Stomach (tissue), 9 donors: ENCODE results near the gene TRAK1. TPM values are rescaled to one million over a fixed set of nuclear protein-coding genes. Genes with fewer than 3 reads are reported as not detected.

Source experiments
- DNase-seq, 2 donors: peaks; one replicate each; pipeline versions ENCODE4 v3.0.0 to v3.0.0-alpha.2; 2013 to 2019
- H3K27ac ChIP-seq, 5 donors: fragments of 200-600 bp in 4 of 5; sonication (generic) in 4 of 5; one replicate each; pipeline ENCODE4 v1.5.1; 2013 to 2019; ENCODE audit warnings: mild to moderate bottlenecking in 1 of 5, moderate library complexity in 1 of 5
- H3K27me3 ChIP-seq, 3 donors: fragments of 200-600 bp; sonication (generic); one replicate each; pipeline ENCODE4 v1.5.1; 2017 to 2019; ENCODE audit warnings: mixed run types in 1 of 3
- H3K36me3 ChIP-seq, 4 donors: fragments of 200-600 bp; sonication (generic); 1 replicate in 3 of 4; 2 replicates in 1 of 4; pipeline ENCODE4 v1.5.1; 2016 to 2019
- H3K4me1 ChIP-seq, 4 donors: fragments of 200-600 bp; sonication (generic); one replicate each; pipeline ENCODE4 v1.5.1; 2016 to 2019
- H3K4me3 ChIP-seq, 4 donors: fragments of 200-600 bp; sonication (generic) in 3 of 4; one replicate each; pipeline ENCODE4 v1.5.1; 2016 to 2019; ENCODE audit warnings: mild to moderate bottlenecking in 1 of 4
- H3K9me3 ChIP-seq, 4 donors: fragments of 200-600 bp; sonication (generic); one replicate each; pipeline ENCODE4 v1.5.1; 2016 to 2019
- EP300 ChIP-seq: sonication (generic); formaldehyde crosslinking; IDR thresholded peaks from one replicate; pipeline ENCODE4 v1.6.1; 2017; ENCODE audit warnings: antibody characterized with exemption
- POLR2A ChIP-seq, 4 donors: fragments of 450-650 bp; IDR thresholded peaks; one replicate each; pipeline ENCODE4 v1.6.1; 2016; ENCODE audit warnings: antibody characterized with exemption in 4 of 4, control low read depth in 2 of 4, mild to moderate bottlenecking in 1 of 4, moderate library complexity in 1 of 4
- POLR2AphosphoS5 ChIP-seq, 3 donors: sonication (generic); formaldehyde crosslinking; IDR thresholded peaks; one replicate each; pipeline ENCODE4 v1.6.1; 2016; ENCODE audit warnings: antibody characterized with exemption in 3 of 3
- WGBS, 5 donors: extraction: QIAGEN DNeasy Blood & Tissue Kit in 3 of 5; methylation state at CpG; one replicate each; pipeline versions ENCODE4 v1.1.5 to v1.1.7; 2013 to 2018; 5-methylcytosine and 5-hydroxymethylcytosine counted together
- intact Hi-C: fragments of 100-400 bp; cut with DNase I; formaldehyde crosslinking; loops from one replicate; pipeline ENCODE4 v1.15.1; 2023; ENCODE audit warnings: low total_unique reads
- polyA plus RNA-seq, 3 donors: library from polyadenylated mRNA; stranded (reverse); fragments of 200-250 nt; gene quantifications; one replicate each; pipeline ENCODE4 v1.2.3, GENCODE V29; 2013
- total RNA-seq, 5 donors: library from RNA; depleted of rRNA; stranded (reverse); fragments of >200 nt; gene quantifications; one replicate each; pipeline versions ENCODE4 v1.1.0 to v1.2.3, GENCODE V29; 2014 to 2016
- TF ChIP-seq, protein P1 (sequence below), 7 experiments: fragments of 450-650 bp in 4 of 7; fragments of 200-600 bp in 3 of 7; sonication (generic) in 3 of 7; IDR thresholded peaks; one replicate each; pipeline ENCODE4 v1.5.1; 2016 to 2019; ENCODE audit warnings: antibody characterized with exemption in 7 of 7, control low read depth in 2 of 7, mild to moderate bottlenecking in 1 of 7
- donor health status: healthy with polysubstance abuse.
- donor health status: Bipolar disorder and iron deficiency.
- donor health status: healthy.

The TRAK1 gene
- total and polyA plus RNA-seq, 8 donors: 17.2 to 328 (median 86.0) TPM

DNA sequence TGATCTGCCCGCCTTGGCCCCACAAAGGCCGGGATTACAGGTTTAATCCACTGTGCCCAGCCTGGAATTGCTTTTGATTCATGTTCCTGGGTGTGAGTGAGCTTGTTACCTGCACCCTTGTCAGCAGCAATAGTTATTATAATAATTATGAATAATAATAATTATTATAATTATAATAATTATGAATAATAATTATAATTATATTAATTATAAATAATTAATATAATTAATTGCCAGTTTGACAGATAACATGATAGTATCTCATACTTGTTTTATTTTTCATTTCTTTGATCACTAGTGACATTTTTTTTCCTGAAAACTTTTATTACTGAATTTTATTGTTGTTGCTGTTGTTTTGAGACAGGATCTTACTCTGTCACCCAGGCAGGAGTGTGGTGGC lies 21.1 kb upstream of the TRAK1 start:
- intact Hi-C loops: no loop called here
- H3K36me3 ChIP-seq: no peaks in the 10 kb centered on the region

DNA sequence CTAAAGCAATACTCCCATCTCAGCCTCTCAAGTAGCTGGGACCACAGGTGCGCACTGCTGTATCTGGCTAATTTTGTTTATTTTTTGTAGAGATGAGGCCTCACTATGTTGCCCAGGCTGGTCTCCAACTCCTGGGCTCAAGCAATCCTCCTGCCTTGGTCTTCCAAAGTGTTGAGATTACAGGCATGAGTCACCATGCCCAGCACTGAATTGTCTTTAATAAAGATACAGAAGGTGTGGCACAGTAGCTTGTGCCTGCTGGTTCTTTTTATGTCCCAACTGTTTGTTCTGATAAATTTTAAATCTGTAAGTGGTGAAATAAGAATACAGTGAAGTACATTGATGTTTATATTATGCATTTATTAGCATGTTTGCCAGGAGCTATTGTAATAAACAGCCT lies 20.6 kb upstream of the TRAK1 start:
- H3K4me1 ChIP-seq: peaks cover 55 to 89% (median 73%) of the 10 kb centered on the region in 4 donors
- no peaks in the 10 kb centered on the region for H3K27me3 ChIP-seq
- intact Hi-C loops: no loop called here
- no peaks in the 10 kb centered on the region for H3K9me3 ChIP-seq
- no peak for DNase-seq
- no peak for TF ChIP-seq EP300
- peak in 2 of 3 donors; percentile 10 to 53 for TF ChIP-seq POLR2AphosphoS5 (IDR thresholded peaks at IDR 0.05)
- no peak overlapping the region for H3K4me3 ChIP-seq
- no peaks in the 10 kb centered on the region for H3K36me3 ChIP-seq
- WGBS, 5 donors: 72 to 88% (median 86%) methylated on average over 1 of the region's 1 CpG
- H3K27ac ChIP-seq: peak overlapping the region; percentile 40 to 86 (median 76)

More for the DNA sequence above, 21.1 kb upstream of the TRAK1 start:
- Histone ChIP-seq H3K4me1 (peaks cover 55 to 89% (median 73%) of the 10 kb centered on the region in 4 donors), H3K27me3 (no peaks in the 10 kb centered on the region), H3K4me3 (no peak overlapping the region), H3K27ac (peak overlapping the region; percentile 13 to 86 (median 76)), H3K9me3 (no peaks in the 10 kb centered on the region)
- TF ChIP-seq, protein P1, sequence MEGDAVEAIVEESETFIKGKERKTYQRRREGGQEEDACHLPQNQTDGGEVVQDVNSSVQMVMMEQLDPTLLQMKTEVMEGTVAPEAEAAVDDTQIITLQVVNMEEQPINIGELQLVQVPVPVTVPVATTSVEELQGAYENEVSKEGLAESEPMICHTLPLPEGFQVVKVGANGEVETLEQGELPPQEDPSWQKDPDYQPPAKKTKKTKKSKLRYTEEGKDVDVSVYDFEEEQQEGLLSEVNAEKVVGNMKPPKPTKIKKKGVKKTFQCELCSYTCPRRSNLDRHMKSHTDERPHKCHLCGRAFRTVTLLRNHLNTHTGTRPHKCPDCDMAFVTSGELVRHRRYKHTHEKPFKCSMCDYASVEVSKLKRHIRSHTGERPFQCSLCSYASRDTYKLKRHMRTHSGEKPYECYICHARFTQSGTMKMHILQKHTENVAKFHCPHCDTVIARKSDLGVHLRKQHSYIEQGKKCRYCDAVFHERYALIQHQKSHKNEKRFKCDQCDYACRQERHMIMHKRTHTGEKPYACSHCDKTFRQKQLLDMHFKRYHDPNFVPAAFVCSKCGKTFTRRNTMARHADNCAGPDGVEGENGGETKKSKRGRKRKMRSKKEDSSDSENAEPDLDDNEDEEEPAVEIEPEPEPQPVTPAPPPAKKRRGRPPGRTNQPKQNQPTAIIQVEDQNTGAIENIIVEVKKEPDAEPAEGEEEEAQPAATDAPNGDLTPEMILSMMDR (IDR thresholded peaks at IDR 0.05): no peak
- TF ChIP-seq EP300: no peak
- TF ChIP-seq POLR2AphosphoS5 (IDR thresholded peaks at IDR 0.05): no peak
- TF ChIP-seq POLR2A (IDR thresholded peaks at IDR 0.05): no peak
- no peak for DNase-seq
- WGBS, 5 donors: 77 to 98% (median 96%) methylated on average over 2 of the region's 2 CpGs

DNA sequence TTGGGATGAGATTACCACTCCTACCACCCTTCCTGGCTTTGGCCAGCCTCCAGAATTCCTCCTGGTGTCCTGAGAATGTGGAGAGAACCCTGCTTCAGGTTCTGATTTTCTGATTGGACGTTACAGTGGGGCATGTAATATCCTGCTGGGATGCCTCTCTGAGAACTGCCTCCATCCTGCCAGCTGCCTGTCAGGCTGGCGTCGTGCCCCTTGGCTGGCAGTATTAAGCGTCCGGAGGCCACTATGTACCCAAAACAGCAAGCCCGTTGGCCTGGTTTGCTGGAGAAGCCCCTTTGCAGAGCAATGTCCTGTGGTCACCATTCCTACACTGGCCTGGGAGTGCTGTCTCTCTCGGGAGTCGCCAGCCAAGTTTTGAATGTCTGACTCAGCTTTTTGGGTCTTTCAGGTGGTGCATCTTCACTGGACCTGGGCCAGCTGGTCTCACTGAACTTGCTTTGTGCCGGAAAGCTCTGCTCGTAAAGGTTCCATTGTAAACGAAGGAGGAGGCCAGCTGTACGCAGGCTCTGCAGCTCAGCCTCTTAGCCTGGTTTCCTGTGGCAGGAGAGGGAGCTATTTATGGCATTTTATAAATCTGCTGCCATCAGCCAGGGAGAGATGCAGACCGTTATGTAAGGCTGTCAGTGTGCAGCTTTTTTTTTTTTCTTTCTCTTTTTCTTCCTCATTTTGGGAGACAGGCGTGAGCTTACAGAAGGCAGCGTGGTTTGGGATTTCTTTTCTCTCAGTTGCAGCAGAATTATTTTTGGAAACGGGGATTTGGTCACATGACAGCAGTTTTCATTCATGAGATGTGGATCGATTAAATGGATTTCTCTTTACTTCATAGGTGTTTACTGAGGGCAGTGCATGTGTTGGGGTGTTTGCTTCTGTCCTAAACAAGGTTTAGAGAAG lies 19.0 kb upstream of the TRAK1 start:
- H3K9me3 ChIP-seq: no peaks in the 10 kb centered on the region
- H3K27ac ChIP-seq: peak overlapping the region; percentile 25 to 86 (median 76)
- intact Hi-C loops: no loop called here
- DNase-seq: peak; percentile 75 to 86
- TF ChIP-seq EP300 (peak; percentile 39), POLR2AphosphoS5 (IDR thresholded peaks at IDR 0.05) (peak in 1 of 3 donors; percentile 27), POLR2A (IDR thresholded peaks at IDR 0.05) (no peak)
- no peaks in the 10 kb centered on the region for H3K36me3 ChIP-seq
- peaks cover 42 to 75% (median 60%) of the 10 kb centered on the region in 4 donors for H3K4me1 ChIP-seq
- WGBS, 5 donors: 14 to 22% (median 16%) methylated on average over 11 to 17 of the region's 17 CpGs
- H3K27me3 ChIP-seq: no peaks in the 10 kb centered on the region
- peak overlapping the region in 3 of 4 donors; percentile 7 to 28 (median 10) for H3K4me3 ChIP-seq

DNA sequence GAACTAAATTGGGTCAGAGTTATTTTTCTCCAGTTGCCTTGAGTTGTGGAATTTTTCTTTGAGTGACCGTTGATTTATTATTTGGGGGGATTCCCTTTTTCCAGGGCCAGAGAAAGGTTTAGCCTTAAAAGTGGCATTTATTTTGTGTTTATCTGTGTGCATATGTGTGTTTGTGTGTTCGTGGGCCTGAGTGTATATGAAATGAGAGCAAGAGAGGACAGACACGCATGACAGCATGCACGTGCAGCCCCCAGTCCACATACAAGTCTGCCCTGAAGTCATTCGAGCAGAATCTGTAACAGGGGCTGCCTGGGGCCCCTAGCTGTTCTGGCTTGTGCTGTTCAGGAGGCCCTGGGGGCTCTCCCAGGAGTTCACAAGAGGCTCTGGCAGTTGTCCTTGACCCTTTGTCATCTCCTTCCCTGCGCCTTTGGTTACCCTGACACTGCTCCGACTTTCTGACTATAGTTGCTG lies 18.3 kb upstream of the TRAK1 start:
- Histone ChIP-seq H3K4me3 (no peak overlapping the region), H3K27me3 (no peaks in the 10 kb centered on the region), H3K27ac (peak overlapping the region in 4 of 5 donors; percentile 74 to 86 (median 78)), H3K9me3 (no peaks in the 10 kb centered on the region), H3K4me1 (peaks cover 36 to 74% (median 56%) of the 10 kb centered on the region in 4 donors), H3K36me3 (no peaks in the 10 kb centered on the region)
- no peak for DNase-seq
- 56 to 80% (median 69%) methylated on average over 7 of the region's 7 CpGs for WGBS, 5 donors
- TF ChIP-seq POLR2A (IDR thresholded peaks at IDR 0.05): no peak
- TF ChIP-seq EP300: no peak
- no peak for TF ChIP-seq POLR2AphosphoS5 (IDR thresholded peaks at IDR 0.05)
- TF ChIP-seq, protein P1 (IDR thresholded peaks at IDR 0.05): no peak
- intact Hi-C loops: no loop called here

DNA sequence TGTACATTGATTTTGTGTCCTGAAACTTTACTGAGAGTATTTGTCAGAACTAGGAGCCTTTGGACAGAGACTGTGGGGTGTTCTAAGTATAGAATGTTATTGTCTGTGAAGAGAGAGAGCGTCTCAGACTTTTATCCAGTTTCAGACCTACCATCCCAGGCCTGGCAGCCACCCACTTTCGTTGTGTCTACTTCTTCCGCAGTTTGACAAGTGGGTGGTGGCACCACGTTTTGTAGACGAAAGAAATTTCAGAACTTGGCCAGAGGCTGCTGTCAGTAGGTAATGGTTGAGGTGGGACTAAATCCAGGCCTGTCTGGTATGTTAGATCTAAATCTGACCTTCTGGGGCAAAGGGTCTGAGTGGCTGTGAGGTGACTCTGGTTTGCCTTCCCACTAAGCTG lies 13.4 kb upstream of the TRAK1 start:
- intact Hi-C loops: no loop called here
- TF ChIP-seq POLR2A (IDR thresholded peaks at IDR 0.05) (no peak), POLR2AphosphoS5 (IDR thresholded peaks at IDR 0.05) (no peak), EP300 (no peak)
- TF ChIP-seq, protein P1 (IDR thresholded peaks at IDR 0.05): no peak
- Histone ChIP-seq H3K9me3 (no peaks in the 10 kb centered on the region), H3K36me3 (no peaks in the 10 kb centered on the region), H3K4me3 (no peak overlapping the region), H3K27me3 (no peaks in the 10 kb centered on the region), H3K4me1 (peaks cover 27 to 68% (median 48%) of the 10 kb centered on the region in 4 donors), H3K27ac (peak overlapping the region in 3 of 5 donors; percentile 3 to 64 (median 24))
- no peak for DNase-seq
- 57 to 78% (median 71%) methylated on average over 5 of the region's 5 CpGs for WGBS, 5 donors
